Kidney (tissue), 14 donors: Measurements from ENCODE around the gene APP. TPM values are rescaled to one million over a fixed set of nuclear protein-coding genes. Genes with fewer than 3 reads are reported as not detected.

ENCODE experiments used
- DNase-seq, 5 donors: peaks; one replicate each; pipeline ENCODE4 v3.0.0-alpha.2; 2013 to 2020
- FAIRE-seq: peaks from 2 replicates; lab custom pipeline; 2012; peaks lifted over from hg19 to GRCh38; lab: Jason Lieb, UNC
- H3K27ac ChIP-seq, 2 donors: one replicate each; pipeline ENCODE4 v1.7.0; 2013; ENCODE audit warnings: low read depth in 2 of 2, low read length in 2 of 2, inconsistent platforms in 1 of 2
- H3K27me3 ChIP-seq: one replicate; pipeline ENCODE4 v1.7.1; 2013; ENCODE audit warnings: low read length, inconsistent platforms; ENCODE audit not compliant: control insufficient read depth, insufficient read depth
- H3K36me3 ChIP-seq, 3 donors: one replicate each; pipeline versions ENCODE4 v1.7.0 to v1.7.1; 2013; ENCODE audit warnings: low read length in 3 of 3, control low read depth in 1 of 3, inconsistent platforms in 1 of 3; ENCODE audit not compliant: insufficient read depth in 3 of 3, control insufficient read depth in 2 of 3
- H3K4me1 ChIP-seq, 3 donors: one replicate each; pipeline versions ENCODE4 v1.7.0 to v1.7.1; 2013; ENCODE audit warnings: low read length in 3 of 3, inconsistent platforms in 1 of 3, low read depth in 1 of 3; ENCODE audit not compliant: control insufficient read depth in 2 of 3, insufficient read depth in 2 of 3
- H3K4me3 ChIP-seq, 3 donors: one replicate each; pipeline versions ENCODE4 v1.7.0 to v1.8.1; 2013; ENCODE audit warnings: low read length in 3 of 3, control low read depth in 1 of 3, inconsistent platforms in 1 of 3
- H3K9ac ChIP-seq, 3 donors: one replicate each; pipeline versions ENCODE4 v1.7.0 to v1.7.1; 2013; ENCODE audit warnings: low read length in 3 of 3, control low read depth in 1 of 3, inconsistent platforms in 1 of 3
- H3K9me3 ChIP-seq, 3 donors: one replicate each; pipeline versions ENCODE4 v1.7.0 to v1.7.1; 2013; ENCODE audit warnings: low read length in 3 of 3, control low read depth in 1 of 3, inconsistent platforms in 1 of 3; ENCODE audit not compliant: control insufficient read depth in 2 of 3, insufficient read depth in 1 of 3
- intact Hi-C: fragments of 100-400 bp; cut with DNase I; formaldehyde crosslinking; loops from one replicate; pipeline ENCODE4 v1.11.1; 2022
- polyA plus RNA-seq: library from polyadenylated mRNA; stranded (reverse); fragments of 350-450 nt; fragmentation: Illumina TruSeq; extraction: RNeasy Lipid Tissue Mini Kit (QIAGEN cat#74804); gene quantifications from one replicate; pipeline ENCODE4 v1.2.3, GENCODE V29; 2014; ENCODE audit warnings: low read depth, low replicate concordance; ENCODE audit not compliant: insufficient read depth
- total RNA-seq: library from RNA; stranded (reverse); fragmentation: NEBNext Ultra II Directional; extraction: Animal tissue kit (Norgen Biotek cat#: 25700); gene quantifications from one replicate; pipeline ENCODE4 v1.2.1, GENCODE V29; 2021
- TF ChIP-seq, protein P1 (sequence below): IDR thresholded peaks from 3 replicates; pipeline ENCODE4 v1.5.1; 2012; ENCODE audit warnings: mild to moderate bottlenecking, moderate library complexity, borderline replicate concordance; ENCODE audit not compliant: insufficient read depth; ENCODE audit errors: extremely low read depth
- donor health status: control.
- donor health status: control.
- donor health status: control.
- donor health status: control.
- donor health status: control.
- donor health status: DM: yes; HTN: yes; CAD: no.
- donor health status: Normal renal cell carcinoma (clear cell type).

APP gene
- total and polyA plus RNA-seq, 2 donors from 2014 or later: 472 to 1,303 TPM

- no peak for DNase-seq
- Histone ChIP-seq H3K27me3 (no peaks in the 10 kb centered on the region), H3K27ac (peak overlapping the region in 1 of 2 donors; percentile 57), H3K36me3 (no peaks in the 10 kb centered on the region), H3K4me3 (no peak overlapping the region), H3K9ac (no peak overlapping the region), H3K4me1 (peaks cover 7 to 22% (median 19%) of the 10 kb centered on the region in 3 donors), H3K9me3 (no peaks in the 10 kb centered on the region)
- intact Hi-C loops: no loop called here
- TF ChIP-seq, protein P1, sequence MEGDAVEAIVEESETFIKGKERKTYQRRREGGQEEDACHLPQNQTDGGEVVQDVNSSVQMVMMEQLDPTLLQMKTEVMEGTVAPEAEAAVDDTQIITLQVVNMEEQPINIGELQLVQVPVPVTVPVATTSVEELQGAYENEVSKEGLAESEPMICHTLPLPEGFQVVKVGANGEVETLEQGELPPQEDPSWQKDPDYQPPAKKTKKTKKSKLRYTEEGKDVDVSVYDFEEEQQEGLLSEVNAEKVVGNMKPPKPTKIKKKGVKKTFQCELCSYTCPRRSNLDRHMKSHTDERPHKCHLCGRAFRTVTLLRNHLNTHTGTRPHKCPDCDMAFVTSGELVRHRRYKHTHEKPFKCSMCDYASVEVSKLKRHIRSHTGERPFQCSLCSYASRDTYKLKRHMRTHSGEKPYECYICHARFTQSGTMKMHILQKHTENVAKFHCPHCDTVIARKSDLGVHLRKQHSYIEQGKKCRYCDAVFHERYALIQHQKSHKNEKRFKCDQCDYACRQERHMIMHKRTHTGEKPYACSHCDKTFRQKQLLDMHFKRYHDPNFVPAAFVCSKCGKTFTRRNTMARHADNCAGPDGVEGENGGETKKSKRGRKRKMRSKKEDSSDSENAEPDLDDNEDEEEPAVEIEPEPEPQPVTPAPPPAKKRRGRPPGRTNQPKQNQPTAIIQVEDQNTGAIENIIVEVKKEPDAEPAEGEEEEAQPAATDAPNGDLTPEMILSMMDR: no peak
- no peak for FAIRE-seq
Observed at GRCh38 chr21:26148840-26149354, 21.7 kb downstream of the APP start.

GRCh38 chr21:26148071-26148839 is 22.3 kb downstream of the APP start:
- peak; percentile 80 for FAIRE-seq
- intact Hi-C loops: no loop called here
- Histone ChIP-seq H3K9ac (peak overlapping the region in 1 of 3 donors; percentile 49), H3K4me3 (peak overlapping the region in 1 of 3 donors; percentile 11), H3K36me3 (no peaks in the 10 kb centered on the region), H3K4me1 (peaks cover 7 to 22% (median 19%) of the 10 kb centered on the region in 3 donors), H3K27ac (peak overlapping the region; percentile 45 to 57), H3K27me3 (no peaks in the 10 kb centered on the region), H3K9me3 (no peaks in the 10 kb centered on the region)
- DNase-seq: peak; percentile 68 to 89 (median 75)
- TF ChIP-seq, protein P1: no peak

DNA sequence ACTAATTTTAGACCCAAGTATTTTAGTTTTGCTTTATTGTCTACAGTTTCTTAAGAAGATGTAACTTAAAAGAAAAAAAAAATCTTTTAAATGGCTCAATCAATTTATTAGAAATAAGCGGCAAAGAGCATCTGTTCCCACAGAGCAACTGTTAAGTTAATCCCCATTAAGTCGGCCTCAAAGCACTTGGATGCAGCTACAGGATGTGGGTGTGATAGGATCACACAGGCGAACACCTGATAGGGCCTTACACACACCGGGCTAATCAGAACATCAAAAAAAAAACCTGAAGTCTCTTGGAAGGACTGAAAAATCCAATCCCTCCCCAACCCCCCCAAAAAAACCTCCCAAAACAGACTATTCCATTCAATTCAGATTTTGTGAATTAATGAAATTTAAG is 23.0 kb downstream of the APP start:
- no peaks in the 10 kb centered on the region for H3K27me3 ChIP-seq
- intact Hi-C loops: no loop called here
- H3K27ac ChIP-seq: peak overlapping the region in 1 of 2 donors; percentile 45

More for the DNA sequence above, 23.0 kb downstream of the APP start:
- peaks cover 7 to 22% (median 19%) of the 10 kb centered on the region in 3 donors for H3K4me1 ChIP-seq
- H3K36me3 ChIP-seq: no peaks in the 10 kb centered on the region
- no peaks in the 10 kb centered on the region for H3K9me3 ChIP-seq
- no peak for FAIRE-seq
- no peak overlapping the region for H3K4me3 ChIP-seq
- TF ChIP-seq, protein P1: no peak
- H3K9ac ChIP-seq: peak overlapping the region in 1 of 3 donors; percentile 49
- DNase-seq: no peak
